Adrenal gland (tissue), 12 donors: ENCODE data around the gene RHOB. TPM values are rescaled to one million over a fixed set of nuclear protein-coding genes. Genes with fewer than 3 reads are reported as not detected.
A peak's percentile ranks its signal among the peaks of the same experiment; 100 is the strongest.

Experiments
- DNase-seq, 7 donors: peaks; one replicate each; pipeline ENCODE4 v3.0.0-alpha.2; 2019 to 2020
- H3K27ac ChIP-seq, 5 donors: fragments of 200-600 bp; sonication (generic) in 4 of 5; 1 replicate in 3 of 5; 2 replicates in 2 of 5; pipeline versions ENCODE4 v1.5.1 to v1.8.0; 2016 to 2020; ENCODE audit warnings: mild to moderate bottlenecking in 1 of 5
- H3K27me3 ChIP-seq: fragments of 200-600 bp; 2 replicates; pipeline ENCODE4 v1.8.0; 2021
- H3K36me3 ChIP-seq, 2 donors: fragments of 200-600 bp; replicated peaks in 1 of 2; 1 replicate in 1 of 2; 2 replicates in 1 of 2; pipeline versions ENCODE4 v1.5.1 to v1.8.0; 2018 to 2022
- H3K4me1 ChIP-seq, 2 donors: fragments of 200-600 bp; replicated peaks in 1 of 2; 1 replicate in 1 of 2; 2 replicates in 1 of 2; pipeline versions ENCODE4 v1.5.1 to v1.8.0; 2018 to 2021
- H3K4me3 ChIP-seq, 4 donors: fragments of 200-600 bp; sonication (generic) in 3 of 4; one replicate each; pipeline ENCODE4 v1.5.1; 2016 to 2018
- H3K9me3 ChIP-seq, 3 donors: fragments of 200-600 bp; sonication (generic) in 1 of 3; replicated peaks in 1 of 3; 1 replicate in 2 of 3; 2 replicates in 1 of 3; pipeline versions ENCODE4 v1.5.1 to v1.8.0; 2016 to 2021
- CTCF ChIP-seq, 6 experiments: fragments of 450-650 bp in 4 of 6; fragments of 200-600 bp in 2 of 6; sonication (generic) in 1 of 6; IDR thresholded peaks; 1 replicate in 5 of 6; 2 replicates in 1 of 6; pipeline versions ENCODE4 v1.5.1 to v1.8.0; 2016 to 2021; ENCODE audit warnings: antibody characterized with exemption in 6 of 6, mild to moderate bottlenecking in 2 of 6, moderate library complexity in 1 of 6
- POLR2A ChIP-seq, 2 donors: fragments of 450-650 bp; IDR thresholded peaks; one replicate each; pipeline ENCODE4 v1.6.1; 2017; ENCODE audit warnings: antibody characterized with exemption in 2 of 2, mild to moderate bottlenecking in 2 of 2, moderate library complexity in 1 of 2
- WGBS, 4 donors: extraction: QIAGEN DNeasy Blood & Tissue Kit in 2 of 4; methylation state at CpG; one replicate each; pipeline versions ENCODE4 v1.1.5 to v1.1.7; 2013 to 2017; 5-methylcytosine and 5-hydroxymethylcytosine counted together
- intact Hi-C, 2 donors: fragments of 100-400 bp; cut with DNase I; formaldehyde crosslinking; loops; one replicate each; pipeline versions ENCODE4 v1.14.1 to v1.15.0; 2022 to 2023
- polyA plus RNA-seq, 3 donors: library from polyadenylated mRNA; stranded (reverse); fragments of 200-250 nt in 2 of 3; fragments of 350-450 nt in 1 of 3; fragmentation: Illumina TruSeq in 1 of 3; extraction: RNeasy Lipid Tissue Mini Kit (QIAGEN cat#74804) in 1 of 3; gene quantifications; one replicate each; pipeline ENCODE4 v1.2.3, GENCODE V29; 2013 to 2014
- small RNA-seq, 2 donors: library from RNA; depleted of rRNA; stranded (forward); fragments of <200 nt; gene quantifications; one replicate each; pipeline ENCODE3, GENCODE V24; 2016
- total RNA-seq, 9 donors: library from RNA; depleted of rRNA in 4 of 9; stranded (reverse); fragments of >200 nt in 4 of 9; fragments of 120-200 nt in 1 of 9; fragmentation: NEBNext Ultra II Directional in 1 of 9; extraction: Animal tissue kit (Norgen Biotek cat#: 25700) in 1 of 9; gene quantifications; one replicate each; pipeline versions ENCODE4 v1.1.0 to v1.2.4, GENCODE V29; 2013 to 2023
- donor health status: healthy with polysubstance abuse.
- donor health status: Bipolar disorder and iron deficiency.
- donor health status: DM: yes; HTN: yes; CAD: no.
- donor health status: DM: no; HTN: no; CAD: no.
- donor health status: DM: no; HTN: no; CAD: no.
- donor health status: DM: yes; HTN: yes; CAD: no.

The RHOB gene
- total and polyA plus RNA-seq, 12 donors, result 130 to 1,281 (median 417) TPM

GRCh38 chr2:20494241-20494640, 47.4 kb downstream of the RHOB start:
- Histone ChIP-seq H3K9me3 (no peaks in the 10 kb centered on the region), H3K4me3 (no peak overlapping the region), H3K27me3 (no peaks in the 10 kb centered on the region), H3K36me3 (no peaks in the 10 kb centered on the region), H3K4me1 (peaks cover 15 to 30% of the 10 kb centered on the region in 2 donors), H3K27ac (no peak overlapping the region)
- intact Hi-C loops, result no loop called here
- WGBS, 4 donors, result 39 to 65% (median 47%) methylated on average over 1 of the region's 1 CpG
- no peak for DNase-seq
- no peak for TF ChIP-seq CTCF (IDR thresholded peaks at IDR 0.05)
- no peak for TF ChIP-seq POLR2A (IDR thresholded peaks at IDR 0.05)

GRCh38 chr2:20496076-20496872, 49.4 kb downstream of the RHOB start:
- H3K36me3 ChIP-seq, result no peaks in the 10 kb centered on the region
- intact Hi-C loops, result no loop called here
- TF ChIP-seq POLR2A (IDR thresholded peaks at IDR 0.05), result peak in 1 of 2 donors; percentile 11
- TF ChIP-seq CTCF (IDR thresholded peaks at IDR 0.05), result no peak
- peaks cover 20 to 30% of the 10 kb centered on the region in 2 donors for H3K4me1 ChIP-seq
- WGBS, 4 donors, result 57 to 58% (median 58%) methylated on average over 9 to 10 of the region's 10 CpGs
- DNase-seq, result peak; percentile 53 to 80 (median 67)
- no peaks in the 10 kb centered on the region for H3K9me3 ChIP-seq
- H3K4me3 ChIP-seq, result no peak overlapping the region
- peak overlapping the region in 4 of 5 donors; percentile 19 to 78 (median 60) for H3K27ac ChIP-seq
- no peaks in the 10 kb centered on the region for H3K27me3 ChIP-seq

- 92 to 98% (median 93%) methylated on average over 5 to 11 of the region's 11 CpGs for WGBS, 4 donors
- Histone ChIP-seq H3K27me3 (no peaks in the 10 kb centered on the region), H3K4me1 (peaks cover 14 to 24% of the 10 kb centered on the region in 2 donors), H3K9me3 (no peaks in the 10 kb centered on the region), H3K27ac (peak overlapping the region in 4 of 5 donors; percentile 19 to 78 (median 60)), H3K36me3 (no peaks in the 10 kb centered on the region), H3K4me3 (no peak overlapping the region)
- TF ChIP-seq CTCF (IDR thresholded peaks at IDR 0.05) (no peak), POLR2A (IDR thresholded peaks at IDR 0.05) (no peak)
- intact Hi-C loops, result no loop called here
- no peak for DNase-seq
Measured at GRCh38 chr2:20496942-20497341, 50.1 kb downstream of the RHOB start.

Small RNA genes within 50 kb of the gene (small RNA-seq; reads per million reads assigned to genes)
- gene RF00019 (0 reads per million in 2 donors), gene RNA5SP86 (0 reads per million in 2 donors)

Other genes starting within 250 kb of the RHOB start
- gene SDC1, start 221.9 kb upstream of the RHOB start, total RNA-seq, result 10 to 100 TPM in 6 of 9 donors, 1 to 10 TPM in 3; 3.1 to 74.2 (median 21.9) TPM
- 10 to 100 TPM in 1 of 3 donors, 1 to 10 TPM in 2; 6.7 to 19.2 (median 6.7) TPM for gene SDC1, start 221.9 kb upstream of the RHOB start, polyA plus RNA-seq
- 100 to 1,000 TPM in 1 of 9 donors, 10 to 100 TPM in 8; 39.8 to 105 (median 60.3) TPM for gene PUM2, start 96.2 kb upstream of the RHOB start, total RNA-seq
- 10 to 100 TPM; 25.5 to 53.7 (median 36.3) TPM for gene PUM2, start 96.2 kb upstream of the RHOB start, polyA plus RNA-seq
- 10 to 100 TPM; 33.0 to 50.1 (median 42.6) TPM for gene HS1BP3, start 204.0 kb downstream of the RHOB start, total RNA-seq
- gene HS1BP3, start 204.0 kb downstream of the RHOB start, polyA plus RNA-seq, result 10 to 100 TPM; 23.7 to 44.2 (median 29.2) TPM
- gene GDF7, start 220.1 kb downstream of the RHOB start, total RNA-seq, result 1 to 10 TPM in 3 of 9 donors, under 1 TPM in 6; 0.17 to 1.8 (median 0.55) TPM
- under 1 TPM; 0.22 to 0.30 (median 0.24) TPM for gene GDF7, start 220.1 kb downstream of the RHOB start, polyA plus RNA-seq